Cardiac muscle cell (in vitro differentiated cells and primary cell): ENCODE measurements around the gene FHOD3. TPM values are rescaled to one million over a fixed set of nuclear protein-coding genes. Genes with fewer than 3 reads are reported as not detected.
A peak's percentile ranks its signal among the peaks of the same experiment; 100 is the strongest.

Source experiments
- DNase-seq, 2 donors: peaks; one replicate each; pipeline versions ENCODE4 v3.0.0 to v3.0.0-alpha.2; 2010 to 2017; ENCODE audit warnings: low read depth in 1 of 2, low spot score in 1 of 2
- H3K27ac ChIP-seq: fragments of 200-600 bp; sonication (generic); 2 replicates; pipeline ENCODE4 v1.5.1; 2016
- H3K27me3 ChIP-seq: fragments of 200-600 bp; sonication (generic); 2 replicates; pipeline ENCODE4 v1.6.0; 2016; ENCODE audit warnings: control low read depth
- H3K36me3 ChIP-seq: fragments of 200-600 bp; sonication (generic); 2 replicates; pipeline ENCODE4 v1.5.1; 2016; ENCODE audit warnings: control low read depth
- H3K4me1 ChIP-seq: fragments of 200-600 bp; sonication (generic); 2 replicates; pipeline ENCODE4 v1.8.1; 2017; ENCODE audit warnings: low read depth, mild to moderate bottlenecking, mixed run types
- H3K4me3 ChIP-seq: fragments of 200-600 bp; sonication (generic); 2 replicates; pipeline ENCODE4 v1.5.1; 2016; ENCODE audit warnings: mild to moderate bottlenecking
- H3K9me3 ChIP-seq: fragments of 200-600 bp; sonication (generic); 2 replicates; pipeline ENCODE4 v1.5.1; 2017; ENCODE audit warnings: low read depth, mild to moderate bottlenecking, control low read depth
- CTCF ChIP-seq: IDR thresholded peaks from 2 replicates; pipeline ENCODE4 v1.5.1; 2012; ENCODE audit warnings: low read depth, mild to moderate bottlenecking, low read length
- polyA plus RNA-seq: library from polyadenylated mRNA; unstranded; fragments of >200 nt; fragmentation: Nextera tagmentation; extraction: Ambion mirVana; gene quantifications from 2 replicates; pipeline ENCODE4 v1.2.1, GENCODE V29; 2016
- total RNA-seq: library from RNA; depleted of rRNA; stranded (reverse); fragments of >200 nt; gene quantifications from 2 replicates; pipeline ENCODE4 v1.2.3, GENCODE V29; 2016

Gene FHOD3
- total and polyA plus RNA-seq, 2 experiments from 2014 or later = 127 to 347 TPM

GRCh38 chr18:36295880-36296301 lies 1.6 kb upstream of the FHOD3 start:
- H3K4me3 ChIP-seq = peak overlapping the region; percentile 71
- DNase-seq = no peak
- peaks cover 5% of the 10 kb centered on the region for H3K27me3 ChIP-seq
- H3K27ac ChIP-seq = no peak overlapping the region
- H3K9me3 ChIP-seq = no peaks in the 10 kb centered on the region
- no peak for TF ChIP-seq CTCF
- peaks cover 16% of the 10 kb centered on the region for H3K4me1 ChIP-seq
- no peaks in the 10 kb centered on the region for H3K36me3 ChIP-seq

GRCh38 chr18:36296650-36297416 lies 680 bp upstream of the FHOD3 start:
- H3K27ac ChIP-seq = peak overlapping the region; percentile 80

GRCh38 chr18:36298126-36298741 lies 721 bp downstream of the FHOD3 start:
- peak in 1 of 2 donors; percentile 61 for DNase-seq
- peak overlapping the region; percentile 71 for H3K4me3 ChIP-seq
- H3K9me3 ChIP-seq = no peaks in the 10 kb centered on the region
- no peaks in the 10 kb centered on the region for H3K36me3 ChIP-seq
- H3K27me3 ChIP-seq = peaks cover 5% of the 10 kb centered on the region
- peak overlapping the region; percentile 82 for H3K27ac ChIP-seq
- peaks cover 39% of the 10 kb centered on the region for H3K4me1 ChIP-seq
- TF ChIP-seq CTCF = no peak

More at GRCh38 chr18:36296650-36297416, 680 bp upstream of the FHOD3 start:
- Histone ChIP-seq H3K36me3 (no peaks in the 10 kb centered on the region), H3K4me1 (peaks cover 25% of the 10 kb centered on the region), H3K9me3 (no peaks in the 10 kb centered on the region), H3K27me3 (peaks cover 5% of the 10 kb centered on the region), H3K4me3 (peak overlapping the region; percentile 71)
- TF ChIP-seq CTCF = peak; percentile 42
- peak; percentile 79 to 93 for DNase-seq

GRCh38 chr18:36299015-36299414 lies 1.5 kb downstream of the FHOD3 start:
- no peak for DNase-seq
- H3K4me3 ChIP-seq = peak overlapping the region; percentile 71
- H3K36me3 ChIP-seq = no peaks in the 10 kb centered on the region
- peaks cover 47% of the 10 kb centered on the region for H3K4me1 ChIP-seq
- H3K9me3 ChIP-seq = no peaks in the 10 kb centered on the region
- no peak for TF ChIP-seq CTCF
- peak overlapping the region; percentile 82 for H3K27ac ChIP-seq
- peaks cover 5% of the 10 kb centered on the region for H3K27me3 ChIP-seq

- Histone ChIP-seq H3K27me3 (peaks cover under 1% of the 10 kb centered on the region), H3K9me3 (no peaks in the 10 kb centered on the region), H3K27ac (peak overlapping the region; percentile 31), H3K4me3 (peak overlapping the region; percentile 71), H3K4me1 (peaks cover 57% of the 10 kb centered on the region), H3K36me3 (no peaks in the 10 kb centered on the region)
- DNase-seq = no peak
- TF ChIP-seq CTCF = no peak
Observed at GRCh38 chr18:36300211-36300610, 2.7 kb downstream of the FHOD3 start.
